ENCODE measurements around the gene CD177. TPM values are rescaled to one million over a fixed set of nuclear protein-coding genes. Genes with fewer than 3 reads are reported as not detected.
"Not testable (repeated sequence)": the region's sequence is repeated elsewhere in the genome, so short reads cannot be mapped to it uniquely, and the experiment has no call there.

Gene CD177
- total and polyA plus RNA-seq, 2 of the 8 experiments (the other 6 are each of a cell fraction or from before 2014, with no cell fraction given): 3.4 to 10.0 TPM

DNA sequence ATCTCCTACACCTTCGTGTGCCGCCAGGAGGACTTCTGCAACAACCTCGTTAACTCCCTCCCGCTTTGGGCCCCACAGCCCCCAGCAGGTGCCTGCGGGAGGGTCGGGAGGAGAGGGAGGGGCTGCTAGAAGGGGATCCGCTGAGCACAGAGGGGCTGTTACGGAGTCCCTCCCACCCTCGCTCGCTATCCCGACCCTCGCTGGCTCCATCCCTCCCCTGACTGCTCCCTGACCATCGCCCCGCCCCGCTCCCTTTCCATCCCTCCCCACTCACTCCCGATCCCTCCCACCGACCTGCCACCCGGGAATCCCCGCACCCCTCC lies 780 bp downstream of the CD177 start (continued):
- TF ChIP-seq EZH2 (IDR thresholded peaks at IDR 0.05; ENCODE audit: low read depth, low read length, severe bottlenecking) (no peak), CHD2 (IDR thresholded peaks at IDR 0.05; ENCODE audit: low read length) (no peak), ASH2L (IDR thresholded peaks at IDR 0.05; ENCODE audit: low read length) (peak; percentile 90), GTF2F1 (IDR thresholded peaks at IDR 0.05; ENCODE audit: borderline replicate concordance, low read depth, low read length) (no peak)
- TF ChIP-seq, protein P1, sequence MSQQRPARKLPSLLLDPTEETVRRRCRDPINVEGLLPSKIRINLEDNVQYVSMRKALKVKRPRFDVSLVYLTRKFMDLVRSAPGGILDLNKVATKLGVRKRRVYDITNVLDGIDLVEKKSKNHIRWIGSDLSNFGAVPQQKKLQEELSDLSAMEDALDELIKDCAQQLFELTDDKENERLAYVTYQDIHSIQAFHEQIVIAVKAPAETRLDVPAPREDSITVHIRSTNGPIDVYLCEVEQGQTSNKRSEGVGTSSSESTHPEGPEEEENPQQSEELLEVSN (IDR thresholded peaks at IDR 0.05): peak; percentile 28; the same call in 1 of the 2 replicates

DNA sequence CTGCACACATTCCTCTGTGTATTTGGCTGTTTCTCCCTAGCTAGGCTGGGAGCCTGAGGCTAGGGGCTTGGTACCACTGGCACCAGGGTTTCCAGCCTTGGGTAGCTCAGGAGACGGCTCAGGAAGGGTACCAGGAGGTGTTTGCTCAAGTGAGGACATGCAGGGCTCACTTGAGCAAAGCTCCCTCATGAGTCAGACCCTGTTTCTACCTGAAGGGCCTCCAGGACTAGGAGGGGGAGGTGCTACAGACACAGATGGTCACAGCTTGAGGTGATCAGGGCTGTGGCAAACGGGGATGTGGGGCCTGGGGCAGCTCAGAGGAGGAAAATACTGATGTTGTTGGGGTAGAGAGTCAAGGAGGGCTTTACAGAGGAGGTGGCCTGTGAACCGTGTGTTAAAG lies 3.3 kb downstream of the CD177 start:
- peak; percentile 94 for FAIRE-seq
- H3K4me2 ChIP-seq (ENCODE audit: insufficient read depth in 1 of 2, low read depth in 2 of 2, low read length in 2 of 2); H2BK5ac ChIP-seq (ENCODE audit: low read depth, low read length); H2AFZ ChIP-seq (ENCODE audit: low read length); H3K18ac ChIP-seq (ENCODE audit: extremely low read depth, low read length); H3K9me3 ChIP-seq (ENCODE audit: insufficient read depth in 2 of 2, low read depth in 1 of 2, low read length in 1 of 2); H3K9ac ChIP-seq (replicated peaks in 1 of 4; ENCODE audit: extremely low read depth in 1 of 4, low read depth in 3 of 4, low read length in 3 of 4); H3K4me3 ChIP-seq (ENCODE audit: extremely low read depth in 1 of 4, insufficient read depth in 2 of 4, low read depth in 3 of 4, low read length in 4 of 4); POLR2A ChIA-PET (ENCODE audit: partially characterized antibody); H2BK20ac ChIP-seq (ENCODE audit: low read length); H3K14ac ChIP-seq (ENCODE audit: insufficient read length); H4K20me1 ChIP-seq (replicated peaks in 1 of 2; ENCODE audit: control insufficient read depth in 1 of 2, insufficient read depth in 2 of 2, low read length in 2 of 2); H3K4ac ChIP-seq (replicated peaks; ENCODE audit: insufficient read length, low read depth, low read length); H3K27me3 ChIP-seq (replicated peaks in 1 of 4; ENCODE audit: control insufficient read depth in 3 of 4, extremely low read depth in 1 of 4, insufficient read depth in 3 of 4, low read length in 3 of 4); H4K8ac ChIP-seq (ENCODE audit: extremely low read depth, insufficient read depth, low read length); H2BK12ac ChIP-seq (ENCODE audit: low read depth, low read length); H3K79me2 ChIP-seq (ENCODE audit: control insufficient read depth in 1 of 2, insufficient read depth in 2 of 2, low read length in 2 of 2); H3K23me2 ChIP-seq (ENCODE audit: low read depth, low read length); H3K23ac ChIP-seq (ENCODE audit: insufficient read length); H3K56ac ChIP-seq (replicated peaks; ENCODE audit: insufficient read length, low read depth, low read length); CTCF ChIA-PET (ENCODE audit: partially characterized antibody); H3K27ac ChIP-seq (ENCODE audit: low read depth, low read length); H2AK5ac ChIP-seq (ENCODE audit: low read depth, low read length); H4K91ac ChIP-seq (replicated peaks; ENCODE audit: insufficient read length, low read length); H2BK120ac ChIP-seq (replicated peaks; ENCODE audit: low read depth, low read length); H4K5ac ChIP-seq (ENCODE audit: insufficient read length, low read depth, low read length); H3K79me1 ChIP-seq (ENCODE audit: low read depth, low read length); H2BK15ac ChIP-seq (ENCODE audit: low read length); H3K4me1 ChIP-seq (replicated peaks in 1 of 4; ENCODE audit: control insufficient read depth in 3 of 4, insufficient read depth in 4 of 4, low read length in 3 of 4); H3K36me3 ChIP-seq (ENCODE audit: control insufficient read depth in 2 of 4, insufficient read depth in 4 of 4, low read length in 3 of 4); DNase-seq (ENCODE audit: low read depth in 1 of 2, low spot score in 2 of 2): not testable (repeated sequence)
- no CpG with 5 or more reads among the region's 3 CpGs for WGBS, 2 experiments (ENCODE audit: extremely low coverage in 1 of 2, insufficient coverage in 1 of 2, insufficient read length in 1 of 2, insufficient replicate concordance in 2 of 2, low coverage in 1 of 2, low lambda C conversion rate in 2 of 2, missing lambda C conversion rate in 1 of 2)
